Panc1 (cell line): ENCODE measurements around the gene PCDHGA2. TPM values are rescaled to one million over a fixed set of nuclear protein-coding genes. Genes with fewer than 3 reads are reported as not detected.
A peak's percentile ranks its signal among the peaks of the same experiment; 100 is the strongest.

Experiments
- ATAC-seq: fragments of 200-7000 bp; cut with Tn5 transposase; 2 replicates; pipeline ENCODE4 v1.9.1; 2020; ENCODE audit warnings: mild to moderate bottlenecking, moderate library complexity
- BruUV-seq: library from RNA; stranded (reverse); fragments of 400-500 nt; replicated peaks from 2 replicates; lab custom pipeline; 2021; lab: Mats Ljungman, UMichigan
- CTCF ChIA-PET: fragments of 300-600 bp; sonication (Branson Sonifier 250); formaldehyde crosslinking; loops from one replicate; lab custom pipeline; 2022; ENCODE audit warnings: antibody characterized with exemption; lab: Charles Lee
- POLR2A ChIA-PET: fragments of 300-600 bp; sonication (Branson Sonifier 250); formaldehyde crosslinking; loops from one replicate; lab custom pipeline; 2022; ENCODE audit warnings: antibody characterized with exemption; lab: Charles Lee
- DNase-seq: peaks from one replicate; pipeline ENCODE4 v3.0.0-alpha.2; 2010; ENCODE audit warnings: low read depth, low spot score
- H3K27ac ChIP-seq: 2 replicates; pipeline ENCODE4 v1.5.1; 2011; ENCODE audit warnings: mild to moderate bottlenecking, low read length, inconsistent platforms
- H3K27me3 ChIP-seq: fragments of 200-500 bp; sonication (Bioruptor generic); 2 replicates; pipeline ENCODE4 v1.6.0; 2014; ENCODE audit warnings: low read length, inconsistent platforms; ENCODE audit not compliant: control insufficient read depth, insufficient read depth
- H3K36me3 ChIP-seq: fragments of 200-500 bp; sonication (Bioruptor generic); 2 replicates; pipeline ENCODE4 v1.5.1; 2014; ENCODE audit warnings: inconsistent platforms, mild to moderate bottlenecking, low read length, moderate library complexity; ENCODE audit not compliant: control insufficient read depth, insufficient read depth
- H3K4me1 ChIP-seq: 2 replicates; pipeline ENCODE4 v1.5.1; 2011; ENCODE audit warnings: inconsistent platforms, mild to moderate bottlenecking, low read length, moderate library complexity; ENCODE audit not compliant: control insufficient read depth, insufficient read depth
- H3K4me3 ChIP-seq, 2 experiments: 2 replicates each; pipeline ENCODE4 v1.5.1; 2011 to 2012; ENCODE audit warnings: low read depth in 2 of 2, low read length in 2 of 2, mild to moderate bottlenecking in 2 of 2, inconsistent platforms in 1 of 2, moderate library complexity in 1 of 2
- H3K9me3 ChIP-seq: fragments of 200-500 bp; sonication (Bioruptor generic); 2 replicates; pipeline ENCODE4 v1.5.1; 2014; ENCODE audit warnings: low read depth, mild to moderate bottlenecking, inconsistent platforms, low read length, moderate library complexity; ENCODE audit not compliant: control insufficient read depth, insufficient read depth
- CTCF ChIP-seq: fragments of 450-650 bp; IDR thresholded peaks from 2 replicates; pipeline ENCODE4 v1.5.1; 2017; ENCODE audit warnings: mild to moderate bottlenecking
- POLR2AphosphoS5 ChIP-seq: IDR thresholded peaks from 2 replicates; pipeline ENCODE4 v1.6.1; 2012; ENCODE audit warnings: mild to moderate bottlenecking, low read depth, low read length, moderate library complexity
- REST ChIP-seq, 2 experiments: IDR thresholded peaks; 2 replicates each; pipeline ENCODE4 v1.6.1; 2011 to 2012; ENCODE audit warnings: low read depth in 2 of 2, control low read depth in 1 of 2, low read length in 1 of 2, mild to moderate bottlenecking in 1 of 2, moderate library complexity in 1 of 2; ENCODE audit not compliant: insufficient read depth in 1 of 2
- SIN3A ChIP-seq: IDR thresholded peaks from 2 replicates; pipeline ENCODE4 v1.6.1; 2012; ENCODE audit warnings: low read depth, mild to moderate bottlenecking, low read length, moderate library complexity, borderline replicate concordance; ENCODE audit not compliant: insufficient read depth
- TCF7L2 ChIP-seq: IDR thresholded peaks from 2 replicates; pipeline ENCODE4 v1.6.1; 2011; ENCODE audit warnings: mild to moderate bottlenecking, low read depth, low read length, inconsistent platforms
- in situ Hi-C: cut with HindIII; loops from 2 replicates; pipeline ENCODE4 v1.10.0; 2016; ENCODE audit warnings: low sequenced_read_pairs, low pct_unique_long_range_greater_than_20kb
- intact Hi-C: fragments of 100-400 bp; cut with micrococcal nuclease; formaldehyde crosslinking; loops from one replicate; pipeline ENCODE4 v1.10.0; 2022; ENCODE audit not compliant: unreplicated experiment
- total RNA-seq: library from RNA; stranded (reverse); gene quantifications from one replicate; pipeline ENCODE4 v1.2.1, GENCODE V29; 2021; ENCODE audit not compliant: unreplicated experiment

Gene PCDHGA2
- total RNA-seq, 1 experiment from 2014 or later: 0.05 TPM

GRCh38 chr5:141322261-141322660 lies 16.3 kb upstream of the PCDHGA2 start:
- no peak overlapping the region for H3K4me3 ChIP-seq
- ATAC-seq: no peak
- CTCF ChIA-PET: no interaction called here
- intact Hi-C loops: no loop called here
- peaks cover 38% of the 10 kb centered on the region for H3K9me3 ChIP-seq
- H3K36me3 ChIP-seq: peaks cover 2% of the 10 kb centered on the region
- in situ Hi-C loops: no loop called here
- no peaks in the 10 kb centered on the region for H3K4me1 ChIP-seq
- H3K27ac ChIP-seq: no peak overlapping the region
- H3K27me3 ChIP-seq: no peaks in the 10 kb centered on the region
- POLR2A ChIA-PET: no interaction called here
- no peak for TF ChIP-seq SIN3A
- no peak for TF ChIP-seq REST (IDR thresholded peaks at IDR 0.05; ENCODE audit: insufficient read depth in 1 of 2, low read depth in 2 of 2, low read length in 1 of 2)
- no peak for TF ChIP-seq TCF7L2
- no peak for TF ChIP-seq POLR2AphosphoS5
- no peak for TF ChIP-seq CTCF
- DNase-seq: no peak
- BruUV-seq: no TSS peak

- in situ Hi-C loops: loop anchor here (25.0 kb wide), 1 partner anchor 139 kb away; the partner anchor contains the start of genes PCDHB10, PCDHB11, PCDHB16 and PCDHB8
Observed at GRCh38 chr5:141326088-141326854, 12.3 kb upstream of the PCDHGA2 start.

More at GRCh38 chr5:141326088-141326854, 12.3 kb upstream of the PCDHGA2 start:
- intact Hi-C loops: no loop called here
- Histone ChIP-seq H3K27ac (peak overlapping the region; percentile 73), H3K9me3 (peaks cover 10% of the 10 kb centered on the region; the same call in 1 of the 2 replicates), H3K4me1 (no peaks in the 10 kb centered on the region), H3K36me3 (no peaks in the 10 kb centered on the region), H3K27me3 (no peaks in the 10 kb centered on the region), H3K4me3 (peak overlapping the region; percentile 50 to 77)
- no TSS peak for BruUV-seq
- no peak for DNase-seq
- ATAC-seq: peak; percentile 94
- ChIA-PET CTCF (interaction anchor here (0.6 to 0.7 kb wide), 3 partner anchors 24 to 1598 kb away, joined by 3 to 8 read pairs (median 3); partner anchors contain the start of gene PCDHGB1), POLR2A (no interaction called here)
- no peak for TF ChIP-seq POLR2AphosphoS5
- TF ChIP-seq CTCF: peak; percentile 82
- no peak for TF ChIP-seq TCF7L2
